Activated CD8-positive, alpha-beta memory T cell treated with anti-CD3 and anti-CD28 coated beads, Interleukin-2, amount 10 ng/mL, durations not matched to agents 7 days and 5 days (primary cell): ENCODE results near the gene NOS2. TPM values are rescaled to one million over a fixed set of nuclear protein-coding genes. Genes with fewer than 3 reads are reported as not detected.
"Not testable (repeated sequence)": the region's sequence is repeated elsewhere in the genome, so short reads cannot be mapped to it uniquely, and the experiment has no call there.

ENCODE experiments used
- ATAC-seq: fragments of 150-1000 bp; cut with Tn5 transposase; one replicate; pipeline ENCODE4 v1.10.0; 2021; ENCODE audit warnings: moderate library complexity
- CTCF ChIA-PET: fragments of 350-600 bp; sonication (Branson Sonifier 250); formaldehyde crosslinking; loops from one replicate; lab custom pipeline; 2021; ENCODE audit warnings: antibody characterized with exemption; lab: Charles Lee
- DNase-seq: peaks from one replicate; pipeline ENCODE4 v3.0.0-alpha.2; 2020
- H3K27ac Mint-ChIP-seq: one replicate; pipeline ENCODE4 v1.8.0; 2021; ENCODE audit warnings: mild to moderate bottlenecking, mixed read lengths
- H3K27me3 Mint-ChIP-seq: one replicate; pipeline ENCODE4 v1.8.0; 2021; ENCODE audit warnings: mixed read lengths
- H3K36me3 Mint-ChIP-seq: one replicate; pipeline ENCODE4 v1.8.0; 2021; ENCODE audit warnings: mild to moderate bottlenecking, mixed read lengths
- H3K4me1 Mint-ChIP-seq: one replicate; pipeline ENCODE4 v1.8.0; 2021; ENCODE audit warnings: mixed read lengths
- H3K4me3 Mint-ChIP-seq: one replicate; pipeline ENCODE4 v1.8.0; 2021; ENCODE audit warnings: mild to moderate bottlenecking, moderate library complexity, mixed read lengths
- H3K9me3 Mint-ChIP-seq: one replicate; pipeline ENCODE4 v1.8.0; 2022; ENCODE audit warnings: low read depth, mixed read lengths
- total RNA-seq, 2 experiments: library from RNA; stranded (reverse); gene quantifications; one replicate each; pipeline ENCODE4 v1.2.3, GENCODE V29; 2021

NOS2 gene
- total RNA-seq, 2 experiments from 2014 or later, result 0.06 TPM; not detected in 1

- no peaks in the 10 kb centered on the region for H3K9me3 Mint-ChIP-seq
- ATAC-seq (no peak), DNase-seq (no peak)
- no peaks in the 10 kb centered on the region for H3K36me3 Mint-ChIP-seq
- CTCF ChIA-PET, result interaction anchor here (1.8 kb wide), 1 partner anchor 125 kb away, joined by 10 read pairs; no protein-coding TSS in a partner anchor
- H3K27me3 Mint-ChIP-seq, result no peaks in the 10 kb centered on the region
- no peaks in the 10 kb centered on the region for H3K4me1 Mint-ChIP-seq
- H3K4me3 Mint-ChIP-seq, result no peak overlapping the region
- H3K27ac Mint-ChIP-seq, result no peak overlapping the region
These were observed 45.8 kb downstream of the NOS2 start for GRCh38 chr17:27754549-27754948.

- not testable (repeated sequence) for H3K4me1 Mint-ChIP-seq, ATAC-seq, H3K36me3 Mint-ChIP-seq, H3K27me3 Mint-ChIP-seq, H3K27ac Mint-ChIP-seq, DNase-seq, H3K9me3 Mint-ChIP-seq, H3K4me3 Mint-ChIP-seq
- CTCF ChIA-PET, result interaction anchor here (1.2 to 1.8 kb wide), 2 partner anchors 99 to 126 kb away, joined by 5 to 10 read pairs; no protein-coding TSS in a partner anchor
These were observed 46.6 kb downstream of the NOS2 start for GRCh38 chr17:27753726-27754125.

GRCh38 chr17:27752831-27753619 lies 47.3 kb downstream of the NOS2 start:
- CTCF ChIA-PET, result interaction anchor here (1.2 to 1.8 kb wide), 2 partner anchors 98 to 127 kb away, joined by 5 to 10 read pairs; no protein-coding TSS in a partner anchor
- H3K4me1 Mint-ChIP-seq, H3K27me3 Mint-ChIP-seq, H3K36me3 Mint-ChIP-seq, H3K4me3 Mint-ChIP-seq, H3K27ac Mint-ChIP-seq, DNase-seq, H3K9me3 Mint-ChIP-seq: not testable (repeated sequence)
- peak; percentile 69 for ATAC-seq

GRCh38 chr17:27751622-27752490 lies 48.5 kb downstream of the NOS2 start:
- no peak overlapping the region for H3K27ac Mint-ChIP-seq
- no peaks in the 10 kb centered on the region for H3K9me3 Mint-ChIP-seq
- CTCF ChIA-PET, result no interaction called here
- no peaks in the 10 kb centered on the region for H3K36me3 Mint-ChIP-seq
- H3K27me3 Mint-ChIP-seq, result no peaks in the 10 kb centered on the region
- DNase-seq (no peak), ATAC-seq (no peak)
- no peaks in the 10 kb centered on the region for H3K4me1 Mint-ChIP-seq
- no peak overlapping the region for H3K4me3 Mint-ChIP-seq

GRCh38 chr17:27751166-27751565 lies 49.2 kb downstream of the NOS2 start:
- CTCF ChIA-PET, result no interaction called here
- H3K4me1 Mint-ChIP-seq, result no peaks in the 10 kb centered on the region
- ATAC-seq (no peak), DNase-seq (no peak)
- H3K27me3 Mint-ChIP-seq, result no peaks in the 10 kb centered on the region
- H3K4me3 Mint-ChIP-seq, result no peak overlapping the region
- H3K9me3 Mint-ChIP-seq, result no peaks in the 10 kb centered on the region
- no peak overlapping the region for H3K27ac Mint-ChIP-seq
- no peaks in the 10 kb centered on the region for H3K36me3 Mint-ChIP-seq

- not testable (repeated sequence) for H3K27me3 Mint-ChIP-seq
These were observed 50.7 kb downstream of the NOS2 start for GRCh38 chr17:27749562-27750150.

GRCh38 chr17:27748360-27748825 lies 51.9 kb downstream of the NOS2 start:
- no peak overlapping the region for H3K4me3 Mint-ChIP-seq
- CTCF ChIA-PET, result interaction anchor here (0.7 to 1.0 kb wide), 2 partner anchors 8 to 98 kb away, joined by 3 read pairs; no protein-coding TSS in a partner anchor
- ATAC-seq (no peak), DNase-seq (no peak)
- H3K36me3 Mint-ChIP-seq, result no peaks in the 10 kb centered on the region
- H3K27me3 Mint-ChIP-seq, result no peaks in the 10 kb centered on the region
- no peak overlapping the region for H3K27ac Mint-ChIP-seq
- no peaks in the 10 kb centered on the region for H3K4me1 Mint-ChIP-seq
- H3K9me3 Mint-ChIP-seq, result no peaks in the 10 kb centered on the region

More at GRCh38 chr17:27749562-27750150, 50.7 kb downstream of the NOS2 start:
- ATAC-seq, H3K36me3 Mint-ChIP-seq, H3K4me1 Mint-ChIP-seq, H3K4me3 Mint-ChIP-seq, H3K27ac Mint-ChIP-seq, H3K9me3 Mint-ChIP-seq, DNase-seq: not testable (repeated sequence)
- CTCF ChIA-PET, result interaction anchor here (0.8 kb wide), 1 partner anchor 95 kb away, joined by 3 read pairs; no protein-coding TSS in a partner anchor

- DNase-seq (no peak), ATAC-seq (no peak)
- no peaks in the 10 kb centered on the region for H3K9me3 Mint-ChIP-seq
- no peaks in the 10 kb centered on the region for H3K27me3 Mint-ChIP-seq
- H3K4me3 Mint-ChIP-seq, result no peak overlapping the region
- H3K36me3 Mint-ChIP-seq, result no peaks in the 10 kb centered on the region
- CTCF ChIA-PET, result interaction anchor here (0.7 to 1.0 kb wide), 2 partner anchors 8 to 98 kb away, joined by 3 read pairs; no protein-coding TSS in a partner anchor
- H3K4me1 Mint-ChIP-seq, result no peaks in the 10 kb centered on the region
- H3K27ac Mint-ChIP-seq, result no peak overlapping the region
These were observed 52.6 kb downstream of the NOS2 start for GRCh38 chr17:27747462-27748359.

GRCh38 chr17:27746881-27747280 lies 53.4 kb downstream of the NOS2 start:
- H3K4me3 Mint-ChIP-seq, result no peak overlapping the region
- H3K36me3 Mint-ChIP-seq, result no peaks in the 10 kb centered on the region
- no peak for DNase-seq
- no peaks in the 10 kb centered on the region for H3K27me3 Mint-ChIP-seq
- H3K4me1 Mint-ChIP-seq, result no peaks in the 10 kb centered on the region
- no peak overlapping the region for H3K27ac Mint-ChIP-seq
- H3K9me3 Mint-ChIP-seq, result no peaks in the 10 kb centered on the region
- CTCF ChIA-PET, result no interaction called here
- no peak for ATAC-seq

GRCh38 chr17:27746320-27746719 lies 54.0 kb downstream of the NOS2 start:
- H3K36me3 Mint-ChIP-seq, DNase-seq, H3K27me3 Mint-ChIP-seq, H3K4me1 Mint-ChIP-seq, H3K9me3 Mint-ChIP-seq, H3K4me3 Mint-ChIP-seq, CTCF ChIA-PET, H3K27ac Mint-ChIP-seq, ATAC-seq: not testable (repeated sequence)

GRCh38 chr17:27745207-27745830 lies 55.0 kb downstream of the NOS2 start:
- H3K27ac Mint-ChIP-seq, H3K4me3 Mint-ChIP-seq, H3K36me3 Mint-ChIP-seq, H3K27me3 Mint-ChIP-seq, H3K9me3 Mint-ChIP-seq, CTCF ChIA-PET, ATAC-seq, H3K4me1 Mint-ChIP-seq, DNase-seq: not testable (repeated sequence)
